Keratinocyte (primary cell): Measurements from ENCODE around the gene LRP11.

Source experiments
- CTCF ChIP-seq, 3 experiments: IDR thresholded peaks in 1 of 3; conservative IDR thresholded peaks in 1 of 3; optimal IDR thresholded peaks in 1 of 3; 2 replicates in 2 of 3; 3 replicates in 1 of 3; pipeline versions ENCODE3 to v1.5.1; 2011; ENCODE audit warnings: low read length in 3 of 3, mild to moderate bottlenecking in 3 of 3, moderate library complexity in 2 of 3, control low read depth in 1 of 3, inconsistent platforms in 1 of 3; ENCODE audit not compliant: insufficient read depth in 2 of 3; ENCODE audit errors: extremely low read depth in 1 of 3
- EZH2 ChIP-seq: IDR thresholded peaks from one replicate; pipeline ENCODE4 v1.6.1; 2012; ENCODE audit warnings: inconsistent platforms, mild to moderate bottlenecking, low read length, moderate library complexity

- TF ChIP-seq EZH2 = no peak
- TF ChIP-seq CTCF (optimal IDR thresholded peaks at IDR 0.05 in 1 of 3, IDR thresholded peaks at IDR 0.05 in 1 of 3, conservative IDR thresholded peaks at IDR 0.05 in 1 of 3; ENCODE audit: extremely low read depth in 1 of 3, insufficient read depth in 2 of 3, low read length in 3 of 3) = no peak
Measured at GRCh38 chr6:149831308-149831820, 32.8 kb downstream of the LRP11 start.
